Activated CD8-positive, alpha-beta memory T cell treated with anti-CD3 and anti-CD28 coated beads, Interleukin-2, amount 50 U/mL, for 1 hour (primary cell): ENCODE data around the gene WNT9A.
"Not testable (repeated sequence)": the region's sequence is repeated elsewhere in the genome, so short reads cannot be mapped to it uniquely, and the experiment has no call there.

Source experiments
- DNase-seq: peaks from one replicate; pipeline ENCODE4 v3.0.0-alpha.2; 2020; ENCODE audit errors: extremely low read depth

The WNT9A gene, protein sequence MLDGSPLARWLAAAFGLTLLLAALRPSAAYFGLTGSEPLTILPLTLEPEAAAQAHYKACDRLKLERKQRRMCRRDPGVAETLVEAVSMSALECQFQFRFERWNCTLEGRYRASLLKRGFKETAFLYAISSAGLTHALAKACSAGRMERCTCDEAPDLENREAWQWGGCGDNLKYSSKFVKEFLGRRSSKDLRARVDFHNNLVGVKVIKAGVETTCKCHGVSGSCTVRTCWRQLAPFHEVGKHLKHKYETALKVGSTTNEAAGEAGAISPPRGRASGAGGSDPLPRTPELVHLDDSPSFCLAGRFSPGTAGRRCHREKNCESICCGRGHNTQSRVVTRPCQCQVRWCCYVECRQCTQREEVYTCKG

DNA sequence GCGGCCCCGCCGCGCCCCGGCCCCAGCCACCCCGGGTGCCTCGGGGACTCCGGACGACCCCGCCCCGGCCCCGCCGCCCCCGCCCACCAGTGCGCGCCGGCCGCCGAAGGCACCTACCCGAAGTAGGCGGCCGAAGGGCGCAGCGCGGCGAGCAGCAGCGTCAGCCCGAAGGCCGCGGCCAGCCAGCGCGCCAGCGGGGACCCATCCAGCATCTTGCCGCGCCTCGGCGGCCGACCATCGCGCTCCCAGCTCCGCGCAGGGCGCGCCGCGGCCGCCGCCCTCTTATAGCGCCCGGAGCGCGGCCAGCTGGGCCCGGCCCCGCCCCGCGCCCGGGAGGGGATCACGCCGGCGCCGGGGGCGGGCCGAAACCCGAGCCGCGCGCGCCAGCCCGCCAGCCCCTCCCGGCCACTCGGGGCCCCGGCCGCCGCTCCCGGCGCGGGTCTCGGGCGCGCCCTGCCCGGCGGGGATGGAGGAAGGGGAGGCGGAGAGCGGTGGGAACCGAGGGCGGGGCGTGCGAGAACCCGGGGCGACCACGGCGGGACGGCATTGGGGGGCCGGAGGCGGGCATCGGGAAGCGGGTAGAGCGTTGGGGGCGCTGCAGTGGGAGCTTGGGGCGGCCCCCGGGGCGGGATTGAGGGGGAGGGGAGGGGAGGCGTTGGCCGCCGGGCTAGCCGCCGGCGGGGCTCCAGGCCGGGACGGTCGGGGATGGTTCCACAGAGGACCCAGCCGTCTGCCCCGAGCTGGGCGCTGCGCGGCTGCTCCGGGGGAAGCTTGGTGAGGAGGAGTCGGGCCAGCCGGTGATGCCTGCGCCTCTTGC lies at the start of gene WNT9A:
Gene WNT9A, minus strand, starts transcription at position 257 of the 817 bp plus-strand sequence. Its CDS starts 45 bp downstream, at position 212.
- no peak for DNase-seq

DNA sequence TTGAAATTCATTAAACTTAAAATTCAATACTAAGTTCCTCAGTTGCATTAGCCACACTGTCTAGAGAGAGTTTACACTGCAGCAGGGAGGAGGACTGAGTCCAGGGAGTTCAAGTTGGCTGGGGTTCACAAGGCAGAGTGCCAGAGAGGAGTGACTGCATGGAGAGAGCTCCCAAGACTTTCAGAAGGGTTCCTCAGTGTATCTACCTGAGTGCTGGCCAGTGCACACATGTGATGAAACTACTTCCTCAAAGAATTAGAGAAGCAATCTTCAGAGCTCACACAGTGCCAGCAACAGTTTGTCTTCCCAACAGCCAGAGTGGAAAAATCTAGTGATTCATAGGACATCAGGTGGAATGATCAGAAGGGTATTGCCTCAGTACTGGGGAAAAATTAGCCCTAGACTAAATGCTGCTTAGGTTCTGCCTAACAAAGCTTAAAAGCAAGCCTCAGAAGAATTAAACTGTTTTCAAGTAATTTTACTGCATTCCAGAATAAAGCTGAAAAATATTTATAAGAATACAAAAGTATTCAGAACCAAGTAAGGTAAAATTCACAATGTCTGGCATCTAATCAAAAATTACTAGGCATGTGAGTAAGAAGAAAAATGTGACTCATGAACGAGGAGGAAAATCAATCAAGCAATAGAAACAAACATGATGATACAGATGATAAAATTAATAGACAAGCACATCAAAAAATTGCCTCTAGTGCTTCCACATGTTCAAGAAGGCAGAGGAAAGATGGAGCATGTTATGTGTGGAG lies 48.6 kb upstream of the WNT9A start:
- no peak for DNase-seq

DNA sequence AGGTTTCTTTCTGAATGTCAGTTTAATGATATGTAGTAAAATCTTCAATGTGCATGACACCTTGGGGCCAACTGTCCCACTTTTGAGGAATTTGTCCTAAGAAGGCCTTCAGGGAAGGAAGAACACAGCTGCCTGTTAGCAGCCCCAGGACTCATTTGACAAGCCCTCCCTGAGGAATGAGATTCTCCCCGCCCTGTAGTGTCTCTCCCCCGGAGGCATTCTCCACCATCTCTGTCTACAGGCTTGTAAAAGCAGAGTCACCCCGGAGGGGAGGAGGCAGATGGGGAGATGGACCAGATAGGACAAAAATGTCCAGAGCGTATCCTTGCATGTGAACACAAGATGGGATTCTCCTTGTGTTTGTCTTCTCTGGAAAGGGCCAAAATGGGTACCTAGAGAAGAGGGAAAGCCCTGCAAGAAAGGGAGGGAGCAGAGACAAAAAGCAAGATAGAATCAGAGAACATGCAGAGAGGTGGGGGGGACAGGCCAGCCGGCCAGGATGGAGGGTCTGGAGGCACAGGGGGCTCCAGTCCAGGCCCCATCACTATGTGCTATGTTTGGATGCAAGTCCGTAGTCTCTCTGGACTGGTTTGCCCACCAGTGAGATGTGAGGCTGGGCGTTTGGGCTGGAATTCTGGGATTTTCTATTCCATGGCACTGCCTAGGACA lies 47.0 kb upstream of the WNT9A start:
- no peak for DNase-seq

DNA sequence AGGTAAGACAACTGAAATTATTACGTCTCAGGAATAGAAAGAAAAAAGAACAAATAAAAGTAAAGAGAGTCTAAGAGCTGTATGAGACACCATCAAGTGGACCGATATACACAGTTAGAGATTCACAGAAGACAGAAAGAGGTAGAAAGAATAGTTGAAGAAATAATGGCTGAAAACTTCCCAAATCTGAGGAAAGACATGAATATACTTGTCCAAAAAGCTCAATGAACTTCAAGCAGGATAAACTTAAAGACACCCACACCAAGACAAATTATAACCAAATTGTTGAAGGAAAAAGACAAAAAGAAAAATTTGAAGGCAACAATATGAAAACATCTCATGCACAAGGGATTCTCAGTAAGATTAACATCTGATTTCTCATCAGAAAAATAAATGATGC lies 39.4 kb upstream of the WNT9A start:
- DNase-seq = no peak

DNA sequence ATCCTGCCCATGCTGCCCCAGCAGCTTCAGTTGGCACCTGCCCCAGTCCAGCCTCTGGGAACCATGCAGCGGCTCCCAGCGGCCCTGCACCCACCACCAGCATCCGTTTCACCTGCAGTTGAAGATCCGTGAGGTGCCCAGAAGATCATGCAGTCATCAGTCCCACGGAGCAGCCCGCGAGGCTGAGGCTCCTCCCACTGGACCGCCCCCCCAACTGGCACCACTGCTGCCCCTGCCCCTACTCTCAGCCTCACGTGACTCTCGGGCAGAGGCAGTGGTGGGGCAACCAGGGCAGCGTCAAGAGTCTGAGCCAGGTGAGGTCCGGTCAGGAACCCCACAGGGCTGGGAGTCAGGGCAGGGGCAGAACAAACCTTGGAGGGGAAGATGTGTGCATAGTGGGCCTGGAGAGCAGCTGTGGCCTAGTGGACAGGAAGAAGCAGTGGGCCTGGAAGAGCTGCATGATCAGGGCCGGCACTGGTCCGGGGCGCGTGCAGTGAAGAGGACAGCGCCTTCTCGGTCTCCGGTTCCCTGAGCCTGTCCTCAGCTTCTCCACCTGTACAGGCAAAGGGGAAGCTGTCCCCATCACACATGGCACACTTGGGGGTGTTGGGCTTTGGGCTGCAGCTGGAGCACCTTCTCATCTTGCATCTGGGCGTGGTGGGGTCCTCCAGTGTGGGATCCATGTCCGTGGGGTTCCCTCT lies 28.0 kb upstream of the WNT9A start:
- not testable (repeated sequence) for DNase-seq

DNA sequence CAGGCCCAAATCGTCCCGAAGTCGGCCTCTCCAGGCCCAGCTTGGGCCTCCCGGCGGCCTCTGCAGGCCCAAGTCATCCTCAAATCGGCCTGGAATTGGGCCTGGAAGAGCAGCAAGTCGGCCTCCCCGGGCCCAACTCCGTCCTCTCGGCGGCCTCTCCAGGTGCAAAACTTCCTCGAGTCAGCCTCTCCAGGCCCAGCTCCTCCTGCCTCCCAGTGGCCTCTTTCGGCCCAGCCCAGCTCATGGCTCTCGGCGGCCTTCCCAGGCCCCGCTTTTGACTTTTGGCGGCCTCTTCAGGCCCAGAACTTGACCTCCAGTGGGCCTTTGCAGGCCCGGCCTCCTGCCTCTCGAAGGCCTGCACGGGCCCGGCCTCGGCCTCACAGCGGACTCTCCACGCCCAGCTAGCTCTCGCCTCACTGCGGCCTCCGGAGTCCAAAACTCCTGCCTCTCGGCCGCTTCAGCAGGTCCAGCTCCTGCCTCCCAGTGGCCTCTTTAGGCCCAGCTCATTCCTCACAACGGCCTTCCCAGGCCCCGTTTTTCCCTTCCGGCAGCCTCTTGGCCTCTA lies 26.1 kb upstream of the WNT9A start:
- not testable (repeated sequence) for DNase-seq

DNA sequence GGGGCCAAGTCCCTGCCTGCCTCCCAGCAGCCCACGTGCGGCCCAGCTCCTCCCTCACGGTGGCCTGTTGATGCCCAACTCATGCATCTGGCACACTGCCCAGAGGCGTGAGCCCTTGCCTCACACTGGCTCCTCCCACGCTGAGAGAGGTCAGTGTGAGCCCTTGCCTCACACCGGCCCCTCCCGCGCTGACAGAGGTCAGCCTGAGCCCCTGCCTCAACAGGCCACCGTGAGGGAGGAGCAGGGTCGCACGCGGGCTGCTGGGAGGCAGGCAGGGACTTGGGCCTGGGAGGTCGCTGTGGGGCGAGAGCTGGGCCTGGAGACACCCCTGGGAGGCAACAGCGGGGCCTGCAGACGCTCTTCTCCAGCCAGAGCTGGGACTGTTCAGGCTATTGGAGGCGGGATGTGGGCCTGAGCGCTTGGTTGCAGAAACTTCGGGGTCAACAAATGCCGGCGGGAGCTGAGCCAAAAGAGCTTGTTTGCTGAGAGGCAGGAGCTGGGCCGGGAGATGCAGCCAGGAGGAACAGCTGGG lies 25.2 kb upstream of the WNT9A start:
- DNase-seq = not testable (repeated sequence)

DNA sequence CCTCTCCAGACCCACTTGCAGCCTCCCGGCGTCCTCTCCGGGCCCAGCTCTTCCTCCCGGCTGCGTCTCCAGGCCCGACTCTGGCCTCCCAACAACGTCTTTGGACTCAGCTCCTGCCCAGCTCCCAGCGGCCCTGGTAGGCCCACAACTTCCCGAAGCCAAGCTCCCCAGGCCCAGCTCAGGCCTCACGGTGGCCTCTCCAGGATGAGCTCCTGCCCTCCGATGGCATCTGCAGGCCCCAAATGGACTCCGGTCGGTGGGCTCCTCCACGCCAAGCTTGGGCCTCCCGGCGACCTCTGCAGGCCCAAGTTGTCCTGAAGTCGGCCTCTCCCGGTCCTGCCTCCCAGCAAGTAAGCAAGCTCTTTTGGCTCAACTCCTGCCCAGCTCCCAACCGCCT lies 24.5 kb upstream of the WNT9A start:
- DNase-seq = not testable (repeated sequence)

DNA sequence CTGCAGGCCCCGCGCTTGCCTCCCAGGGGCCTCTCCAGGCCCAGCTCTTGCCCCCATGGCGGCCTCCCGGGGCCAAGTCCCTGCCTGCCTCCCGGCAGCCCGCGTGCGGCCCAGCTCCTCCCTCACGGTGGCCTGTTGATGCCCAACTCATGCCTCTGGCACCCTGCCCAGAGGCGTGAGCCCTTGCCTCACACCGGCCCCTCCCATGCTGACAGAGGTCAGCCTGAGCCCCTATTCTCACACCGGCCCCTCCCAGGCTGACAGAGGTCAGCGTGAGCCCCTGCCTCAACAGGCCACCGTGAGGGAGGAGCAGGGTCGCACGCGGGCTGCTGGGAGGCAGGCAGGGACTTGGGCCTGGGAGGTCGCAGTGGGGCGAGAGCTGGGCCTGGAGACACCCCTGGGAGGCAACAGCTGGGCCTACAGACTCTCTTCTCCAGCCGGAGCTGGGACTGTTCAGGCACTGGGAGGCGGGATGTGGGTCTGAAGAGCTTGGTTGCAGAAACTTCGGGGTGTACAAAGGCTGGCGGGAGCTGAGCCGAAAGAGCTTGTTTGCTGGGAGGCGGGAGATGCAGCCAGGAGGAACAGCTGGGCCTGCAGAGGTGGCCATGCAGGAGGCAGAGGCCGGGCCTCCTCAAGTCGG lies 24.0 kb upstream of the WNT9A start:
- DNase-seq = not testable (repeated sequence)

DNA sequence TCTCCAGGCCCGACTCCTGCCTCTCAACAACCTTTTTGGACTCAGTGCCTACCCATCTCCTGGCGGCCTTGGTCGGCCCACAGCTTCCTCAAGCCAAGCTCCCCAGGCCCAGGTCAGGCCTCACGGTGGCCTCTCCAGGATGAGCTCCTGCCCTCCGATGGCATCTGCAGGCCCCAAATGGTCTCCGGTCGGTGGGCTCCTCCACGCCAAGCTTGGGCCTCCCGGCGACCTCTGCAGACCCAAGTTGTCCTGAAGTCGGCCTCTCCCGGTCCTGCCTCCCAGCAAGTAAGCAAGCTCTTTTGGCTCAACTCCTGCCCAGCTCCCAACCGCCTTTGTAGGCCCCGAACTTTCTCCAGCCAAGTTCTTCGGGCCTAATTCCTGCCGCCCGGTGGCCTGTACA lies 23.5 kb upstream of the WNT9A start:
- DNase-seq = not testable (repeated sequence)

DNA sequence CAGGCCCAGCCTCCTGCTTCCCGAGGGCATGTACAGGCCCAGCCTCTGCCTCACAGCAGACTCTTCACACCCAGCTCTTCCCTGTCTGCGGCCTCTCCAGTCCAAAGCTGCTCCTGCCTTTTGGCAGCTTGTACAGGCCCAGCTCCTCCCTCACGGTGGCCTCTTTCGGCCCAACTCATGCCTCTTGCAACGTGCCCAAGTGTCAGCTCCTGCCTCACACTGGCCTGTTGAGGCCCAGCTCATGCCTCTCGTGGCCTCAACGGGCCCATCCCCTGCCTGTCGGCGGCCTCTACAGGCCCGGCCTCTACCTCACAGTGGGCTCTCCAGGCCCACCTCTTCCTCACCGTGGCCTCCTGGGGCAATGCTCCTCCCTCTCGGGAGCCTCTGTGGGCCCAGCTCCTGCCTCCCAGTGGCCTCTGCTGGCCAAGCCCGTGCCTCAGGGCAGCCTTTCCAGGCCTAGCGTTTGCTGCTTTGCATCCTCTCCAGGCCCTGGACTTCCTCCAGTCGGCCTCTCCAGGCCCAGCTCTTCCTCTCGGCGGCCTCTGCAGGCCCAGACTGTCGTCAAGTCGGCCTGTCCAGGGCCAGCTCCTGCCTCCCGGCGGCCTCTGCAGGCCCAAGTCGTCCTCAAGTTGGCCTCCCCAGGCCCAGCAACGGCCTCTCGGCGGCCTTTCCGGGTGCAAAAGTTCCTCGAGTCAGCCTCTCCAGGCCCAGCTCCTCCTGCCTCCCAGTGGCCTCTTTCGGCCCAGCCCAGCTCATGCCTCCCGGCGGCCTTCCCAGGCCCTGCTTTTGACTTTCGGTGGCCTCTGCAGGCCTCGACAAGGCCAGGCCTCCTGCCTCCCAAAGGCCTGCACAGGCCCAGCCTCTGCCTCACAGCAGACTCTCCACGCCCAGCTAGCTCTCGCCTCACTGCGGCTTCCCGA lies 22.6 kb upstream of the WNT9A start:
- not testable (repeated sequence) for DNase-seq

DNA sequence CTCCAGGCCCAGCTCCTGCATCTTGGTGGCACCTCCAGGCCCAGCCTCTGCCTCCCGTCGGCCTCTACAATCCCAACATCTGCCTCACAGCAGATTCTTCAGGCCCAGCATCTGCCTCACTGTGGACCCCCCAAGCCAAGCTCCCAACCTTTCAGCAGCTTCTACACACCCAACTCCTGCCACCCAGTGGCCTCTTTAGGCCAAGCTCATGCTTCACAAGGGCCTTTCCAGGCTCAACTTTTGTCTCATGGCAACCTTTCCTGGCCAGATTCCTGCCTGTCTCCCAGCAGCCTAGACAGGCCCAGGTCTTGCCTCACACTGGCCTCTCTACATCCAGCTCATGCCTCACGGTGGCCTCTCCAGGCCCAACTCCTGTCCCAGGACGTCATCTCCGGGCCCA lies 20.1 kb upstream of the WNT9A start:
- not testable (repeated sequence) for DNase-seq

DNA sequence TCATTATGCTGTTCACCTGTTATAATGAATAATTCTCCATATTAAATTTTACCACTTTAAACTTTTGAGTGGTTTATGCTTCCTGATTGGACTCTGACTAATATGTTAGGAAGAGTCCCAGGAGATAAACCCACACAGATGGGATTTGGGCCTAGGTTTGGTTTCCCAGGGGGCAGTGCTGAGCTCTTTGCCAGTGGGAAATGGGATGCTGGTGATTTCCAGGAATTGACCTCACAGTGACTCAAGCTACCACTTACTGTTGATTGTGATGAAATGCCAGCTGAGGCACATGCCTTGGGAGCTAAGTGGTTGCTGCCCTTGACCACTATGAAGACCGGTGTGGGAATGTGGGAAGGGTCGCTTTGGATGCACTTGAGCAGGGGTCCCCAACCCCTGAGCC lies 19.0 kb upstream of the WNT9A start:
- not testable (repeated sequence) for DNase-seq

DNA sequence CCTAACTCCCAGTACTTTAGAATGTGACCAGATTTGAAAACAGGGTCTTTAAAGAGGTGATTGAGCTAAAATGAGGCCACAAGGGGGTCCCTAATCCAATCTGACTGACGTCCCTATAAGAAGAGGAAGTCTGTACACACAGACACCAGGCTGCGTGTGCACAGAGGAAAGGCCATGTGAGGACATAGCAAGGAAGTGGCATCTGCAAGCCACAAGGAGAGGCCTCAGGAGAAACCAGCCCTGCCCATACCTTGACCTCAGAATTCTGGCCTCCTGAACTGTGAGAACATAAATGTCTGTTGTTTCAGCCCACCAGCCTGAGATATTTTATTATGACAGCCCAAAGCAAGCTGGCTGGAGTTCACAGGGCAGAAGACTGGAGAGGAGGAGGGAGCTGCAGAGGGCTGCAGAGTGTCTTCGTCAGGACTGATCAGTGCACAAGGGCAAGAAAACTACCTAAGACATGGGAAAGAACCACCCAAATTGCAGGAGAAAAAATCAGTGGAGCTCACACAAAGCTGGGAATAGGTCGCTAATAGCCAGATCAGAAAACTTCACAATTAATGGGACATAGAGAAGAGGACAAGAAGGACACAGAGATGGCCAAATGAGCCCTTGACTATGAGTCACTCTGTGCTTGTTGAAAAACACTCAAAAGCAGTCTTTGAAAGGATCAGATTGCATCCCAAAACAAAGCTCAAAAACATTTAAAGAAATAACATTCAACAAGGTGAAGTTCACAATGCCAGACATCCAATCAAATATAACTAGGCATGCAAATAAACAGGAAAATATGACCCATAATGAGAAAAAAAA lies 14.1 kb upstream of the WNT9A start:
- no peak for DNase-seq

DNA sequence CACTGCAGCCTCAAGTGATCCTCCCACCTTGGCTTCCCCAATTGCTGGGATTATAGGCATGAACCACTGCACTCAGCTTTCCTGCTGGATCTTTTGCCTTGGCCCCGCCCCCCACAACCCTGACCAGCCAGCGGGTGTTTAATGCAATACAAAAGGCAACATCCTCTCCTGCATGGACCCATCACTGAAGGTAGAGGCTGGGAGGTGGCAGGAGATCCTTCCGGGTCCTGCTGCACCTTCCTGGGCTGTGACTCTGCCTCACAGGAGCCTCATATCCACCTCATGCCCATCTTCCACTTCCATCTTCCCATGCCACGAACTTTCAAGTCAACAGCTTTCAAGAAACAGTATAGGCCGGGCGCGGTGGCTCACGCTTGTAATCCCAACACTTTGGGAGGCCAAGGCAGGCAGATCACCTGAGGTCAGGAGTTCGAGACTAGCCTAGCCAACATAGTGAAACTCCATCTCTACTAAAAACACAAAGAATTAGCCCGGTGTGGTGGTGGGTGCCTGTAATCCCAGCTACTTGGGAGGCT lies 11.7 kb upstream of the WNT9A start:
- no peak for DNase-seq

DNA sequence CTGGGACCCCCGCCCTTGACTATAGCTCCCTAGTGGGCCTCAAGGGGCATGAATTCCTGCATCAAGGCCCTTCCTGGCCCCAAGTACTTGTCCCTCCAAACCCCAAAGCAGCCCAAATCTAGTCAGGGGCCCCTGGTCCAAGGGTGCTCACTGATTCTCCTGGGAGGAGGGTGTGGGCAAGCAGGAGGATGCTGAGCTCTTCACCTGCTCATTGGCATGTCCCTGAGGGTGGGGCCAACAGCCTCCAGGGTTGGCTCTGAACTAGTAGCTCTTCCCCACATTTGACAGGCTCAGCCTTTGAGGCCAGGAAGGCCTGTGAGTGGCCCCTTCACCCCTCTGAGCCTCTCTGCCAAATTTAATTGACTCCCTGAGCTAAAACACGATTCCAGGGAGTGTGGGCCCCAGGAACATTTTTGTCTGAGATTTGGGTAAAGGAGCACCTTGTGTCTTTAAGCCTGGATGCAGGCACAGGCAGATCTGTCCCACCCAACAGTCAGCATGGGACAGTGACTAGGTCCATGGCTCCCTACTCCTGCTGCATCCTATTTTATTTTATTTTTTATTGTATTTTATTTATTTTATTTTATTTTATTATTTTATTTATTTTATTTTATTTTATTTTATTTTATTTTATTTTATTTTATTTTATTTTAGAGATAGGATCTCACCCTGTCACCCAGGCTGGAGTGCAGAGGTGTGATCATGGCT lies 11.0 kb upstream of the WNT9A start:
- no peak for DNase-seq

DNA sequence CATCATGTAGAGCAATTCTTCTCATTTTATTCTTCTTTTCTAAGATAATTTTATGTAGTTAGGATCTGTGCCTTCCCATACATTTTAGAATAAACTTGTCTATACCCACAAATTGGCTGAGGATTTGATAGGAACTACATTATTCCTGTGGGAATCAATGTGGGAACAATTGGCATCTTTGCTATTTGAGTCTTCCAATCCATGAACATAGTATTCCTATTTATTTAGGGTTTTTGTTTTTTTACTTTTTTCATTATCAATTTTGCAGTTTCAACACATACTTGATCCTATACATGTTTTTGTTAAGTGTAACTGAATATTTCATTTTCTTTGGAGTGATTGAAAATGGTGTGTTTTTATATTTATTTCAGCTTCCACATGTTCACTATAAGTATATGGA lies 8.1 kb upstream of the WNT9A start:
- no peak for DNase-seq
